Activated CD8-positive, alpha-beta T cell treated with anti-CD3 and anti-CD28 coated beads, Interleukin-2, amount 10 ng/mL, durations not matched to agents 7 days and 5 days (primary cell): ENCODE results near the gene CTNNA3. TPM values are rescaled to one million over a fixed set of nuclear protein-coding genes. Genes with fewer than 3 reads are reported as not detected.

Experiments used
- ATAC-seq: fragments of 150-1000 bp; cut with Tn5 transposase; one replicate; pipeline ENCODE4 v1.10.0; 2021; ENCODE audit warnings: moderate library complexity
- CTCF ChIA-PET: fragments of 350-600 bp; sonication (Branson Sonifier 250); formaldehyde crosslinking; loops from one replicate; lab custom pipeline; 2021; ENCODE audit warnings: antibody characterized with exemption; lab: Charles Lee
- POLR2A ChIA-PET: fragments of 350-600 bp; sonication (Branson Sonifier 250); formaldehyde crosslinking; loops from one replicate; lab custom pipeline; 2021; ENCODE audit warnings: antibody characterized with exemption; lab: Charles Lee
- DNase-seq: peaks from one replicate; pipeline ENCODE4 v3.0.0-alpha.2; 2020
- H3K27ac Mint-ChIP-seq: one replicate; pipeline ENCODE4 v1.8.0; 2021; ENCODE audit warnings: mild to moderate bottlenecking, mixed read lengths
- H3K27me3 Mint-ChIP-seq: one replicate; pipeline ENCODE4 v1.8.0; 2021; ENCODE audit warnings: low read depth, mixed read lengths
- H3K36me3 Mint-ChIP-seq: one replicate; pipeline ENCODE4 v1.8.0; 2021; ENCODE audit warnings: low read depth, mixed read lengths
- H3K4me1 Mint-ChIP-seq: one replicate; pipeline ENCODE4 v1.8.0; 2021; ENCODE audit warnings: low read depth, mixed read lengths
- H3K4me3 Mint-ChIP-seq: one replicate; pipeline ENCODE4 v1.8.0; 2021; ENCODE audit warnings: mild to moderate bottlenecking, mixed read lengths
- H3K9me3 Mint-ChIP-seq: one replicate; pipeline ENCODE4 v1.8.0; 2022; ENCODE audit warnings: mixed read lengths; ENCODE audit not compliant: insufficient read depth
- total RNA-seq, 2 experiments: library from RNA; stranded (reverse); gene quantifications; one replicate each; pipeline ENCODE4 v1.2.3, GENCODE V29; 2021

Gene CTNNA3
- total RNA-seq, 2 experiments from 2014 or later: 1.3 to 2.6 TPM

DNA sequence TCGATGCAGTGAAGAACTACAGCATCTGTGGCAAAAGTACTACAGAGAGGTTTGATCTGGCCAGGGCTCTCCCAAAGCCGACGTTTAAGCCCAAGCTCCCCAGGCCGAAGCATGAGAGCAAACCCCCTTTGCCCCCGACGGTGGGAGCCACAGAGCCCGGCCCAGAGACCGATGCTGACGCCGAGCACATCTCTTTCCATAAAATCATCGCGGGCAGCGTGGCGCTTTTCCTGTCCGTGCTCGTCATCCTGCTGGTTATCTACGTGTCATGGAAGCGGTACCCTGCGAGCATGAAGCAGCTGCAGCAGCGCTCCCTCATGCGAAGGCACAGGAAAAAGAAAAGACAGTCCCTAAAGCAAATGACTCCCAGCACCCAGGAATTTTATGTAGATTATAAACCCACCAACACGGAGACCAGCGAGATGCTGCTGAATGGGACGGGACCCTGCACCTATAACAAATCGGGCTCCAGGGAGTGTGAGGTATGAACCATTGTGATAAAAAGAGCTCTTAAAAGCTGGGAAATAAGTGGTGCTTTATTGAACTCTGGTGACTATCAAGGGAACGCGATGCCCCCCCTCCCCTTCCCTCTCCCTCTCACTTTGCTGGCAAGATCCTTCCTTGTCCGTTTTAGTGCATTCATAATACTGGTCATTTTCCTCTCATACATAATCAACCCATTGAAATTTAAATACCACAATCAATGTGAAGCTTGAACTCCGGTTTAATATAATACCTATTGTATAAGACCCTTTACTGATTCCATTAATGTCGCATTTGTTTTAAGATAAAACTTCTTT is 767.8 kb downstream of the CTNNA3 start:
- Mint-ChIP-seq H3K4me1 (no peaks in the 10 kb centered on the region), H3K4me3 (no peak overlapping the region), H3K27ac (no peak overlapping the region), H3K27me3 (peaks cover 32% of the 10 kb centered on the region), H3K36me3 (no peaks in the 10 kb centered on the region), H3K9me3 (no peaks in the 10 kb centered on the region)
- ATAC-seq: no peak
- DNase-seq: no peak
- ChIA-PET CTCF (interaction anchor here (0.5 kb wide), 1 partner anchor 1843 kb away, joined by 3 read pairs; no protein-coding TSS in a partner anchor), POLR2A (no interaction called here)

DNA sequence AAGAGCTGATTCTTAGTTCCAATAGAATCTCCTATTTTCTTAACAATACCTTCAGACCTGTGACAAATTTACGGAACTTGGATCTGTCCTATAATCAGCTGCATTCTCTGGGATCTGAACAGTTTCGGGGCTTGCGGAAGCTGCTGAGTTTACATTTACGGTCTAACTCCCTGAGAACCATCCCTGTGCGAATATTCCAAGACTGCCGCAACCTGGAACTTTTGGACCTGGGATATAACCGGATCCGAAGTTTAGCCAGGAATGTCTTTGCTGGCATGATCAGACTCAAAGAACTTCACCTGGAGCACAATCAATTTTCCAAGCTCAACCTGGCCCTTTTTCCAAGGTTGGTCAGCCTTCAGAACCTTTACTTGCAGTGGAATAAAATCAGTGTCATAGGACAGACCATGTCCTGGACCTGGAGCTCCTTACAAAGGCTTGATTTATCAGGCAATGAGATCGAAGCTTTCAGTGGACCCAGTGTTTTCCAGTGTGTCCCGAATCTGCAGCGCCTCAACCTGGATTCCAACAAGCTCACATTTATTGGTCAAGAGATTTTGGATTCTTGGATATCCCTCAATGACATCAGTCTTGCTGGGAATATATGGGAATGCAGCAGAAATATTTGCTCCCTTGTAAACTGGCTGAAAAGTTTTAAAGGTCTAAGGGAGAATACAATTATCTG is 768.6 kb downstream of the CTNNA3 start:
- no peak overlapping the region for H3K27ac Mint-ChIP-seq
- POLR2A ChIA-PET: no interaction called here
- no peak for DNase-seq
- H3K4me3 Mint-ChIP-seq: no peak overlapping the region
- no peaks in the 10 kb centered on the region for H3K36me3 Mint-ChIP-seq
- H3K9me3 Mint-ChIP-seq: no peaks in the 10 kb centered on the region
- ATAC-seq: no peak
- no peaks in the 10 kb centered on the region for H3K4me1 Mint-ChIP-seq
- CTCF ChIA-PET: no interaction called here
- H3K27me3 Mint-ChIP-seq: peaks cover 32% of the 10 kb centered on the region

DNA sequence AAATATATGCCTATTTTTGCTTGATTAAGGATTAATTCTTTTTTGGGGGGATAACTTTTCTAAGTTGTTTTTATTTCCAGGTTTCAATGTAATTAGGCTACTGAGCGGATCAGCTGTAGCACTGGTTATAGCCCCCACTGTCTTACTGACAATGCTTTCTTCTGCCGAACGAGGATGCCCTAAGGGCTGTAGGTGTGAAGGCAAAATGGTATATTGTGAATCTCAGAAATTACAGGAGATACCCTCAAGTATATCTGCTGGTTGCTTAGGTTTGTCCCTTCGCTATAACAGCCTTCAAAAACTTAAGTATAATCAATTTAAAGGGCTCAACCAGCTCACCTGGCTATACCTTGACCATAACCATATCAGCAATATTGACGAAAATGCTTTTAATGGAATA is 769.2 kb downstream of the CTNNA3 start:
- Mint-ChIP-seq H3K4me1 (no peaks in the 10 kb centered on the region), H3K9me3 (no peaks in the 10 kb centered on the region), H3K36me3 (no peaks in the 10 kb centered on the region), H3K27me3 (peaks cover 32% of the 10 kb centered on the region), H3K27ac (no peak overlapping the region), H3K4me3 (no peak overlapping the region)
- ATAC-seq (no peak), DNase-seq (no peak)
- ChIA-PET POLR2A (no interaction called here), CTCF (no interaction called here)

DNA sequence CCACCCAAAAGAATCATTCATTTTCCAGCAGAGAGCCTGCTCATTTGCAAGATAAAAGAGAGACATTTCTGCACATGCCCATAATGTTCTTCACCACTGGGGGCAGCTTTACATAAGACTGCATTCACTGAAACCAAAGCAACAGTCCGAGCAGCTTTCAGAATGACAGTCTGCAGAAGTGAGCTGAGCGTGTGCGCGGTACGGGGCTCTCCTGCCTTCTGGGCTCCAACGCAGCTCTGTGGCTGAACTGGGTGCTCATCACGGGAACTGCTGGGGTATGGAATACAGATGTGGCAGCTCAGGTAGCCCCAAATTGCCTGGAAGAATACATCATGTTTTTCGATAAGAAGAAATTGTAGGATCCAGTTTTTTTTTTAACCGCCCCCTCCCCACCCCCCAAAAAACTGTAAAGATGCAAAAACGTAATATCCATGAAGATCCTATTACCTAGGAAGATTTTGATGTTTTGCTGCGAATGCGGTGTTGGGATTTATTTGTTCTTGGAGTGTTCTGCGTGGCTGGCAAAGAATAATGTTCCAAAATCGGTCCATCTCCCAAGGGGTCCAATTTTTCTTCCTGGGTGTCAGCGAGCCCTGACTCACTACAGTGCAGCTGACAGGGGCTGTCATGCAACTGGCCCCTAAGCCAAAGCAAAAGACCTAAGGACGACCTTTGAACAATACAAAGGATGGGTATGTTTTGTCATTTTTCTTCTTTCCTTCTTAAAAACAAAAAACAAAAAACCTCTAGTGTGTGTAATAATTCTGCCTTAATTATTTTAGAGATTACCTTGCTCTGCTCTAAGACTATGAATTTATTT is 769.9 kb downstream of the CTNNA3 start, which contains the start of gene LRRTM3:
Gene LRRTM3 (plus strand): TSS at position 141 of the 820 bp plus-strand sequence.
- no peaks in the 10 kb centered on the region for H3K4me1 Mint-ChIP-seq
- H3K36me3 Mint-ChIP-seq: no peaks in the 10 kb centered on the region
- ChIA-PET POLR2A (no interaction called here), CTCF (interaction anchor here (1.0 to 1.5 kb wide), 2 partner anchors 8 to 10 kb away, joined by 3 to 4 read pairs; no protein-coding TSS in a partner anchor)
- H3K27ac Mint-ChIP-seq: no peak within 1 kb of the TSS
- H3K4me3 Mint-ChIP-seq: no peak within 1 kb of the TSS
- DNase-seq (peak; percentile 22), ATAC-seq (peak; percentile 69)
- H3K27me3 Mint-ChIP-seq: peaks cover 32% of the 10 kb centered on the region
- no peaks in the 10 kb centered on the region for H3K9me3 Mint-ChIP-seq

DNA sequence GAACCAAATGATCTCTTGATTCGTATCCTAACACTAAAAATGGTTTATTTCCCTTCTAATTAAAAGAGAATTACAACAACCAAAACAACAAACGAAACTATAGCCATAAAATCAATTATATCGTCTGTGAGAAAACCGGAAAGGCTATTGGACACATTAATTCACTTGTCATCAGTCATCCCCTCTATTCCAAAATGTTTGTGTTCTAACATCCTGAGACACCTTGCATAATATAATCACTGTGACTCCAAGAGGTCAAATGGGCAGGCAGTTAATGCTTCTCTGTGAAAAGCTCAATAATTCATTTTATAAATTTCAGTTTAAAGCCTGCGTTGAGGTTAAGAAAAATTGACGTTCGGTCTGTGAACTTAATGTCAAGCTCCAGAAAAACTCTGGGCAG is 770.6 kb downstream of the CTNNA3 start:
- ATAC-seq: no peak
- H3K9me3 Mint-ChIP-seq: no peaks in the 10 kb centered on the region
- no peaks in the 10 kb centered on the region for H3K36me3 Mint-ChIP-seq
- no peak overlapping the region for H3K4me3 Mint-ChIP-seq
- DNase-seq: no peak
- peaks cover 32% of the 10 kb centered on the region for H3K27me3 Mint-ChIP-seq
- no peak overlapping the region for H3K27ac Mint-ChIP-seq
- POLR2A ChIA-PET: no interaction called here
- CTCF ChIA-PET: interaction anchor here (1.0 to 1.5 kb wide), 2 partner anchors 9 kb away, joined by 3 to 4 read pairs; no protein-coding TSS in a partner anchor
- H3K4me1 Mint-ChIP-seq: no peaks in the 10 kb centered on the region

DNA sequence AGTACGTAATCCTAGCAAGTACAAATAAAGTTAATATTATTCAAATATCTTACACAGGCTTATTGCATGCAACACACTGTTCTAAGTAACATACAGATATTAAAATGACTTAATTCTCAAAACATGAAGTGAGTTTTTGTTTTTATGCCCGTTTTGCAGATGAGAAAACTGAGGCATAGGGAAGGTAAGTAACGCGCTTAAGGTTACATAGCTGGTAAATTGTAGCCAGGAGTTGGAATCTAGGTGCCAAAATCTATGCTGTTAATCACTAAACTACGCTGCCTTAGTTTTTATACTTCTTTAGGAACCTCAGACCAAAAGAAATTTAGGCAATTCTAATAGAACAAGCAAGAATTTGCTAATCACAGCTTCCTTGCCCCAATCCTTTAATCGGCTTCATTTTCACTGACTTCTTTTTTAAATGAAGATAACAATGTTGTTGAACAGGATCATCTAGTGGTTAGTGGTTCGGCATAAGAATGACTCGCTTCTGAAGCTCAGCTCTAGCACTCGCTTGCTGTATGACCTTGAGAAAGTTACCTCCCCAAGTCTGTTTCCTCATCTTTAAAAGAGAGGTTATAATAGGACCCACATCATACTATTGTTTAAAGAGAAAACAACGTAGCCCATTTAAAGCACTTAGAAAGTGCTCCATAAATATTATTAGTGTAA is 771.2 kb downstream of the CTNNA3 start:
- ChIA-PET POLR2A (no interaction called here), CTCF (interaction anchor here (1.5 kb wide), 1 partner anchor 8 kb away, joined by 4 read pairs; no protein-coding TSS in a partner anchor)
- DNase-seq: no peak
- no peaks in the 10 kb centered on the region for H3K9me3 Mint-ChIP-seq
- no peak overlapping the region for H3K27ac Mint-ChIP-seq
- no peaks in the 10 kb centered on the region for H3K36me3 Mint-ChIP-seq
- no peak overlapping the region for H3K4me3 Mint-ChIP-seq
- ATAC-seq: no peak
- H3K27me3 Mint-ChIP-seq: peaks cover 32% of the 10 kb centered on the region
- H3K4me1 Mint-ChIP-seq: no peaks in the 10 kb centered on the region

DNA sequence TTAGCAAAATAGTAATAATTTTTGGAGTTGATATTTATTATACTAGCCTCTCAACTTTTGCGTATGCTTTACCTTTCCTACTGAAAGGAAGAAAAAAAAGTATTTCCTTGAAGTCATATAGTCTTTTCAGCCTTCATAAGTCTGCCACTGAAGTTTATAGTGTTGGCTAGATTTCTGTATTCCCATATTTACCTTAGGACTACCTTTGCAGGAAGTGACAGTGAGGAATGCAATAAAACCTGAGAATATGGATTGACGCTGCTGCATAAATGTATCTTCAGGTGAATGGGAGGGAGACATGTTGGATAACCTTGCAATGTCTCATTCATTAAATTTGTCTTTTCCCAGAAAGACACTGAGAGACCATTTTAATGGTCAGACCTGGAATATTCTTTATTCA is 776.7 kb downstream of the CTNNA3 start:
- Mint-ChIP-seq H3K4me1 (no peaks in the 10 kb centered on the region), H3K27ac (no peak overlapping the region), H3K36me3 (no peaks in the 10 kb centered on the region), H3K9me3 (no peaks in the 10 kb centered on the region), H3K27me3 (no peaks in the 10 kb centered on the region), H3K4me3 (no peak overlapping the region)
- no peak for ATAC-seq
- DNase-seq: no peak
- ChIA-PET POLR2A (no interaction called here), CTCF (no interaction called here)

DNA sequence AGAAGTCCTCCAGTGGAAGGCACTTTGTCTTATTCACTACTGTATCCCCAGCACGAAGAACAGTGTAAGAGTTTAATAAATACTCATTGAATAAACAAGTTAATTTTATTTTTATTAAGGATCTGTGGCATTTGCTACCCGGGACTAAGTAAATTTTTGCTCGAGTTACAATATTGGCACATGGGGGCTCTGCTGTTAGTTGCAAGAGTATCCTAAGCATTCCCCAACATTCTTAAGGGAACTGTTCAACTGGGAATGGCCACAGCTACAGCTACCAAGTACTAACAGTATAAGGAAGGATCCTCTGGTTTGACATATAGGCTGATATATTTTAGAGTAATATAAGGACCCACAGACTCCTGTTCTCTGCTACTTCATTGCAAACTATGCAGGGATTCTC is 778.9 kb downstream of the CTNNA3 start:
- CTCF ChIA-PET: interaction anchor here (1.8 kb wide), 1 partner anchor 8 kb away, joined by 4 read pairs; the partner anchor contains the start of gene LRRTM3
- POLR2A ChIA-PET: no interaction called here
- H3K27ac Mint-ChIP-seq: no peak overlapping the region
- H3K9me3 Mint-ChIP-seq: no peaks in the 10 kb centered on the region
- no peaks in the 10 kb centered on the region for H3K4me1 Mint-ChIP-seq
- no peak for DNase-seq
- H3K27me3 Mint-ChIP-seq: no peaks in the 10 kb centered on the region
- no peak for ATAC-seq
- H3K4me3 Mint-ChIP-seq: no peak overlapping the region
- no peaks in the 10 kb centered on the region for H3K36me3 Mint-ChIP-seq

DNA sequence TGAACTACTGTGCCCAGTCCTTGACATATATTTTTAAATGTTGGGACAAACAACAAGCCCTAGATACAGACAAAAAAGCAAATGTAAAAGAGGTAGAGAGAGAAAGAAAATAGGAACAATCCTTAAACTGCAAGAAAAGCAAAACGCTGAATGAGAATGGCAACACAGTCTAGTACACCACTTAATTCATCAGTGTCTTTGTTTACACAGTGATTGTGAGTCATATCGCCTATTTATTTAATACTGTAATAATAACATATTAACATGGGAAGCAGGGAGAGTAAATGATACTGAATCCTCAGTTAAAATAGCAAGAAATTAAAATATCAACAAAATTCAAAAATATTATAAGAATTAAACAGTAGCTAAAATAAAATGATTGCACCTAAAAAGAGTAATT is 780.0 kb downstream of the CTNNA3 start:
- H3K4me1 Mint-ChIP-seq: no peaks in the 10 kb centered on the region
- no peak overlapping the region for H3K27ac Mint-ChIP-seq
- no peaks in the 10 kb centered on the region for H3K9me3 Mint-ChIP-seq
- ChIA-PET CTCF (interaction anchor here (1.8 kb wide), 1 partner anchor 9 kb away, joined by 4 read pairs; the partner anchor contains the start of gene LRRTM3), POLR2A (no interaction called here)
- no peaks in the 10 kb centered on the region for H3K36me3 Mint-ChIP-seq
- H3K4me3 Mint-ChIP-seq: no peak overlapping the region
- no peak for ATAC-seq
- no peaks in the 10 kb centered on the region for H3K27me3 Mint-ChIP-seq
- no peak for DNase-seq

DNA sequence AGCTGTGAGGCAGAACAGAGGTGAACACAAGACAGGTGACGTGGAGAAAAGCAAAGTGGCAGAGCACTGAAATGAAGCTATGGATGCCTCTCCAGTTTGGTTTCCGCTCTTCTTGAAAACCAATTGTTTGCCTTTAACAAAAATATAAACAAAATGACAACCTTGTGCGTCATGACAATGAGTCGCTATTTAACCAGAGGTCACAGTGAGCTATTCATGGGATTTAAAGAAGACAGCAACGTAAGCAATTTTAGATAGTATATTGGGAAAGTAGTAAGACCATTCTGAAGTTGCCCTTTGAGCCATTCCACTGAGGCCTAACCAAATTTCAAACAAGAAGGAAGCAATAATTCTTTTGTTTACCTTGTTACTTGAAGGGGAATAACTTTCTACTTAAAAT is 785.3 kb downstream of the CTNNA3 start:
- Mint-ChIP-seq H3K27me3 (no peaks in the 10 kb centered on the region), H3K4me1 (no peaks in the 10 kb centered on the region), H3K27ac (no peak overlapping the region), H3K36me3 (no peaks in the 10 kb centered on the region), H3K9me3 (no peaks in the 10 kb centered on the region), H3K4me3 (no peak overlapping the region)
- CTCF ChIA-PET: no interaction called here
- ATAC-seq: no peak
- POLR2A ChIA-PET: no interaction called here
- no peak for DNase-seq

DNA sequence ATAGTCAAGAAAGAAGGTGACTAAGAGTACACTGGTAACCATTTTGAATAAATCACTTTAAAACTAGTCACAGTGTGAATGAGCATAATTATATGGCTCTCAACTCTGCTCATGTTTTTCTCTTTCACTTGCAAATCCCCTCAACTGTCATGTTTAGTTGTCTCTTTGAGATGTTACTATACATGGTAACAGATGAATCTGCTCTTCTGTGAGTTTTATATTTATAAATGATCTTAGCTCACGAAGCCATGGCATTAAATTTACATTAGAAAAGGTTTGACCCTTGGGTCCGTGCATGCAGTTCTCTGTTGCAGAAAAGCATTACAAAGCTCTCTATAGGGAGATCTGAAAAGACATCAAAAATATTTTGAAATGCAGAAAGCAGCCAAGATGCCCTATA is 803.1 kb downstream of the CTNNA3 start:
- H3K36me3 Mint-ChIP-seq: no peaks in the 10 kb centered on the region
- H3K9me3 Mint-ChIP-seq: no peaks in the 10 kb centered on the region
- no peaks in the 10 kb centered on the region for H3K4me1 Mint-ChIP-seq
- ATAC-seq (no peak), DNase-seq (no peak)
- CTCF ChIA-PET: no interaction called here
- POLR2A ChIA-PET: no interaction called here
- H3K27ac Mint-ChIP-seq: no peak overlapping the region
- H3K27me3 Mint-ChIP-seq: no peaks in the 10 kb centered on the region
- no peak overlapping the region for H3K4me3 Mint-ChIP-seq
